Fibroblast of the aortic adventitia (primary cell): ENCODE measurements around the gene ANKRD50. TPM values are rescaled to one million over a fixed set of nuclear protein-coding genes. Genes with fewer than 3 reads are reported as not detected.

Experiments
- DNase-seq: peaks from one replicate; pipeline ENCODE4 v3.0.0-alpha.2; 2010; ENCODE audit warnings: low read depth
- H3K4me3 ChIP-seq: 2 replicates; pipeline ENCODE4 v1.5.1; 2011; ENCODE audit warnings: low read depth, mild to moderate bottlenecking, control low read depth, low read length, moderate library complexity
- CTCF ChIP-seq: IDR thresholded peaks from 2 replicates; pipeline ENCODE4 v1.5.1; 2011; ENCODE audit warnings: mild to moderate bottlenecking, low read length, control low read depth, inconsistent platforms; ENCODE audit not compliant: insufficient read depth
- total RNA-seq: library from RNA; depleted of rRNA; stranded (reverse); fragments of >200 nt; gene quantifications from 2 replicates; pipeline ENCODE4 v1.2.3, GENCODE V29; 2012; ENCODE audit warnings: low replicate concordance

The ANKRD50 gene
- total RNA-seq, 1 donor: 23.4 TPM

- no peak for TF ChIP-seq CTCF
- DNase-seq: peak; percentile 83
Observed at GRCh38 chr4:124641715-124642381, 70.7 kb downstream of the ANKRD50 start.

GRCh38 chr4:124640022-124640730, 72.4 kb downstream of the ANKRD50 start:
- no peak for TF ChIP-seq CTCF
- no peak overlapping the region for H3K4me3 ChIP-seq
- DNase-seq: peak; percentile 90

More at GRCh38 chr4:124641715-124642381, 70.7 kb downstream of the ANKRD50 start:
- no peak overlapping the region for H3K4me3 ChIP-seq

- no peak for TF ChIP-seq CTCF
Observed at GRCh38 chr4:124637321-124637720, 75.2 kb downstream of the ANKRD50 start.

GRCh38 chr4:124636788-124637187, 75.7 kb downstream of the ANKRD50 start:
- no peak overlapping the region for H3K4me3 ChIP-seq
- TF ChIP-seq CTCF: no peak
- no peak for DNase-seq

More at GRCh38 chr4:124637321-124637720, 75.2 kb downstream of the ANKRD50 start:
- no peak for DNase-seq
- no peak overlapping the region for H3K4me3 ChIP-seq

GRCh38 chr4:124635331-124635730, 77.2 kb downstream of the ANKRD50 start:
- no peak overlapping the region for H3K4me3 ChIP-seq
- no peak for DNase-seq
- TF ChIP-seq CTCF: no peak

- TF ChIP-seq CTCF: no peak
- no peak for DNase-seq
- H3K4me3 ChIP-seq: no peak overlapping the region
Observed at GRCh38 chr4:124633285-124633941, 79.1 kb downstream of the ANKRD50 start.
